22Rv1 (cell line): ENCODE measurements around the gene CHRNB1.

ENCODE experiments used
- H3K27ac ChIP-seq: fragments of 450-650 bp; 2 replicates; pipeline ENCODE4 v1.5.1; 2017
- CTCF ChIP-seq: fragments of 450-650 bp; IDR thresholded peaks from 2 replicates; pipeline ENCODE4 v1.5.1; 2017; ENCODE audit warnings: mild to moderate bottlenecking
- ZFX ChIP-seq: fragments of 450-650 bp; IDR thresholded peaks from 2 replicates; pipeline ENCODE4 v1.6.1; 2017; ENCODE audit warnings: antibody characterized with exemption, borderline replicate concordance

CHRNB1 gene

DNA sequence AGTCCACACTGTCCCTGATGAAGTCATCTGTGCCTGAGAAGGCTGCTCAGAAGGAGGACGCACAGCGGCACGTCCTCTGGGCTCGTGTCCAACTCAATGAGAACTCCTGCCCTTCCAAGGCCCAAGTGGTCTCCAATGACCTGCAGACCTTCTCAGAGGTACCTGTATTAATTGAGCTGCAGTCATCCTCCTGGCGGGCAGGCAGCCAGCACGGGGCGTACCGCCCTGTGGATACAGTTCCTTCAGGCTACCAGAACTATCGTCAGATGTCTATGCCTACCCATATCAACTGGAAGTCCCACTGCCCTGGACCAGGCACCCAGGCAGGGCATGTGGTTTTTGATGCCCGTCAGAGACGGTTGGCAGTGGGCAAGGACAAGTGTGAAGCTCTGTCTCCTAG, 12.6 kb upstream of the CHRNB1 start:
- TF ChIP-seq CTCF (no peak), ZFX (no peak)

DNA sequence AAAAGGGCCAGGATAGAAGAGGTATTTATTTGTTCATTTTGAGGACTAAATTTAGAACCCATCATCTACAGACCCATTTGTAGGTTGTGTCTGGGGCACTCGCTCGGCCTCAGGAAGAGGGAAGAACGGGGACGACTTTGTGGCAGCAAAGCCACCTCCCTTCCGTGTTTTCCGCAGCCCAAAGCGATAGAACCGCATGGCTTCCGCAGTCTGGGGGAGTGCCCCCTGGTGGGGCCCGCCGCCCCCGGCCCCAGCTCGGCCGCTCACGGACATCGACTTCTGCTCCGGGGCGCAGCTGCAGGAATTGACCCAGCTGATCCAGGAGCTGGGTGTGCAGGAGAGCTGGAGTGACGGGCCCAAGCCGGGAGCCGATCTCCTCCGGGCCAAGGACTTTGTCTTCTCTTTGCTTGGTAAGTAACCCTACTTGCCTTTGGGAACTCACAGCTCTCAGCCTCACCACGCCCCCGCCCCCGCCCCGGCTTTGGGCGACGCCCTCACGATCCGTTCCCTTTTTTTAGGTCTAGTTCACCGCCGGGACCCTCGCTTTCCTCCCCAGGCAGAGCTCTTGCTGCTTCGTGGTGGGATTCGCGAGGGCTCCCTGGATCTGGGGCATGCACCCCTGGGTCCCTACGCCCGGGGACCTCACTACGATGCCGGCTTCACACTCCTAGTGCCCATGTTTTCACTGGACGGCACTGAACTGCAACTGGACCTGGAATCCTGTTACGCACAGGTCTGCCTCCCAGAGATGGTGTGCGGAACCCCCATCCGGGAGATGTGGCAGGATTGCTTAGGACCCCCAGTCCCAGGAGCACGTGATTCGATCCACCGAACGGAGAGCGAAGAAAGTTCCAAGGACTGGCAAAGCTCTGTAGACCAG, 8.9 kb upstream of the CHRNB1 start:
- TF ChIP-seq ZFX: no peak
- peak; percentile 33 for TF ChIP-seq CTCF
- H3K27ac ChIP-seq: peak overlapping the region; percentile 92

More for the DNA sequence above, 12.6 kb upstream of the CHRNB1 start:
- no peak overlapping the region for H3K27ac ChIP-seq

GRCh38 chr17:7436556-7437368, 8.1 kb upstream of the CHRNB1 start:
- TF ChIP-seq CTCF: peak; percentile 99
- TF ChIP-seq ZFX: no peak
- peak overlapping the region; percentile 92 for H3K27ac ChIP-seq

- peak overlapping the region; percentile 92 for H3K27ac ChIP-seq
- no peak for TF ChIP-seq ZFX
- TF ChIP-seq CTCF: no peak
Observed at GRCh38 chr17:7437369-7437863, 7.4 kb upstream of the CHRNB1 start.

- H3K27ac ChIP-seq: peak overlapping the region; percentile 92
- no peak for TF ChIP-seq CTCF
- TF ChIP-seq ZFX: no peak
Observed at GRCh38 chr17:7437950-7438614, 6.8 kb upstream of the CHRNB1 start.

GRCh38 chr17:7438656-7439460, 6.0 kb upstream of the CHRNB1 start:
- peak overlapping the region; percentile 92 for H3K27ac ChIP-seq
- TF ChIP-seq ZFX (no peak), CTCF (no peak)
